ENCODE results near the gene PARP15.
"Not testable (repeated sequence)": the region's sequence is repeated elsewhere in the genome, so short reads cannot be mapped to it uniquely, and the experiment has no call there.

The PARP15 gene

DNA sequence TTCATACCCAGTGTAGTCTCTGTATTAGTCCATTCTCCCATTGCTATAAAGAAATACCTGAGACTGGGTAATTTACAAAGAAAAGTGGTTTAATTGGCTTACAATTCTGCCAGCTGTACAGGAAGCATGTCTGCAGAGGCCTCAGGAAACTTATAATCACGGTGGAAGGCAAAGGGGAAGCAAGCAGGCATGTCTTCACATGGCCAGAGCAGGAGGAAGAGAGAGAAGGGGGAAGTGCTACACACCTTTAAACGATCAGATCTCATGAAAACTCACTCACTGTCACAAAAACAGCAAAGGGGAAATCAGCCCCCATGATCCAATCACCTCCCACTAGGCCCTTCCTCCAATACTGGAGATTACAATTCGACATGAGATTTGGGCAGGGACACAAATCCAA is 96.9 kb downstream of the PARP15 start:
- no peak for DNase-seq

DNA sequence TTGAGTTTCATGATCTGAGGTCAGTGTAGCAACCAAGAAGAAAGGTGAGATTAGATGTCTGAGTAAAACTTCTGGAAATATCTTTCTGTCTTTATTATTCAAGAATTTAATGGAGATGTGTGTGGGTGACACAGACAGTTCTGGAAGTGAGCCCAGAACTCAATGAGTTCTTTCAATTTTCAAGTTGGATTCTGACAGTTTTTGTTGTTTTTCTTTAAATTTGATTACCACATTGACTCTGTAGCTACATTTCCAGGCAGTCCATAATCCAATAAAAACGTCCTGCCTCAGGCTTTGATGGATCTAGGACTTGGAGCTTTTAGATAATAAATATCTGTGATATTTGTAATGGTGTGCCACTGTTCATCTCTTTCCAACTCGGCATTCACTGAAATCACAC is 99.3 kb downstream of the PARP15 start:
- no peak for DNase-seq

DNA sequence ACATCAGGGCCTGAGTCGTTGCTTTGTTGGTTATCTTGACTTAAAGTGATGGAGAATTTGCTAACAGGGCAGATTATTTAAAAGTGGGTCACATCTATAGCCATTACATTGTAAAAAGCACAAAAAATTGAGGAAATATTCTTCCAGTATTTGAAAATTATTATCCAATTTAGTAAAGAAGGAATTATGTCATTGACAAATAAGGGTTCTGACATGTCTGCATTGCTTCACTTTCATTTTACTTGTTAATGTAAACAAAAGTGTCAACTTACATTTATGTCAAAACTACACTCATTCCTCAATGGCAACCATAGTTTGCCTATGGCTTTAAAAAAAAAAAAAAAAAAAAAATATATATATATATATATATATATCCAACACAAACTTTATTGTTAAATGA is 99.8 kb downstream of the PARP15 start:
- DNase-seq = no peak

DNA sequence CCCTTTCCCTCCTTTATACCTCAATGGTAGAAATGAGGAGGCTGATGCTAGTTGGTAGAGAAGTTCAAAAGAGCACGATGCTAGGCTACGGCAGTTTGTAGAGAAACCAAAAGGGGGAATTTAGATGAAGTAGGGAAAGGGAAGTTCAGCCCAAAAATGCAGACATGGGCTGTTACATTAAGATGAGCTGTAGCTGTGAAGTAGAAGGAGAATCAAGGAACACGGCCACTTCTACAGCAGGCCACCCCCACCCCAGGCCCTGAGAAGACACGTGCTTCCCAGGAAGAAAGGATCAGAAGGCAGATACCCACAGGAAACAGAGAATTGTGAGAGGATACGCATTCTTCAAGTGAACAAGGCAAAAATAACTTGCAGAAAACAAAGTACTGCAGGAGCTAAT is 101.1 kb downstream of the PARP15 start:
- no peak for DNase-seq

DNA sequence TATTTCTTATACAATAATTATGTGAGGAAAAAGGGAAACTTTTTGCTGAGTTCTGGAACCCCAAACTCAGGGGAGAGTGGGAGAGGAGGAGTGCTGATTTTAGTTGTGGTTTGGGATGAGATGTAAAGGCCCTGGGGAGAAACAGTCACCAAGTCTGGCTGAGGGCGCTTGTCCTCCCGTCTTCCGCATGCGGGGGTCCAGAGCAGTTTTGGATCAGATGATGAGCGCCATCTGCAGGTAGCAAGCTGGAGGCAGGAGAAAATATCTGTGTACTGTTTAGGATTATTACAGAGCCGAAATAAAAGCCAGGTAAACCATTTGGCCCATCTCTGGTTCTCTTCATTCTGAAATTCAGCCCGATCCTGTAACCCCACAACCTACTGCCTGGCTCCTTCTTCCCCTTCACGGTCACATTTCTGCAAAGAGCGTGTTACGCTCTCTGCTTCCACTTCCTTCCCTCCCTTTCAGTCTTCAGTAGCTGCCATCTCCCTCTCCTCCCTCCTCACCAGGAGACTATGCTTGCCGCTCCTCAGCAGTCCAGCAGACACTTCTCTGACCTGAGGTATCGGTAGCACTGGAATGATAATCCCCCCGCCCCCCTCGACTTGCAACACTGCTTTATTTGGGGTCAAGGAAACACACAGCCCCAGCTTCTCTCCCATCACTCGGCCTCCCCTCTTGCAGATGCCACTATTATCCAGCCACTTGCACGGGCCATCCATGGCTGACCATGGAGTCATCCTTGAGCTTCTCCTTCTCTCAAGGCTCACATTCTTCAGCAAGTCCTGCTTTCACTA is 101.8 kb downstream of the PARP15 start:
- peak; percentile 87 for DNase-seq

DNA sequence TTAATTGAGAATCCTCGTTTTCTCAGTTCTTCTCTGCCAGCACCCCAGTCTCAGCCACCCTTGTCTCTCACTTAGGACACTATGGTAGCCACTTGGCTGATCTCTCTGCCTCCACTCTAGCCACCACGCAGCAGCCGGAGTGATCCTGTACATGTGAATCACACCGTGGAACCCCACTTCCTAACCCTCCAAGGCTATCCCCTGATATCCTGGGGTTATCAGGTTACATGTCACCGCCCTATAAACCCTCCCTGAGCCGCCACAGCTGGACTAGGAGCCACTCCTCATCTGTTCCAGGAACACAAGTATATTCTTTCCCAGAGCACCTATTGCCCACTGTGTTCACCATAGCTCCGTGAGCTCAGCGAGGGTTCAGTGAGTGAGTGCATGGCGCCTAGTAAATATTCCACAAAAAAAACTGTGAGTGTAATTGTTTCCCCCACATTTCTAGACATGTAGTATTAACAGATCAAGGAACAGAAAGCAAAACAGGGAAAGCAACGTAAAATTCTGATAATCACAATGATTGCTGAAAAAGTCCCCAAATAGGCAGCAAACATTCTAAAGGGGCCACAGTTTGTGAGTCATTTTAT is 102.5 kb downstream of the PARP15 start:
- DNase-seq = no peak

DNA sequence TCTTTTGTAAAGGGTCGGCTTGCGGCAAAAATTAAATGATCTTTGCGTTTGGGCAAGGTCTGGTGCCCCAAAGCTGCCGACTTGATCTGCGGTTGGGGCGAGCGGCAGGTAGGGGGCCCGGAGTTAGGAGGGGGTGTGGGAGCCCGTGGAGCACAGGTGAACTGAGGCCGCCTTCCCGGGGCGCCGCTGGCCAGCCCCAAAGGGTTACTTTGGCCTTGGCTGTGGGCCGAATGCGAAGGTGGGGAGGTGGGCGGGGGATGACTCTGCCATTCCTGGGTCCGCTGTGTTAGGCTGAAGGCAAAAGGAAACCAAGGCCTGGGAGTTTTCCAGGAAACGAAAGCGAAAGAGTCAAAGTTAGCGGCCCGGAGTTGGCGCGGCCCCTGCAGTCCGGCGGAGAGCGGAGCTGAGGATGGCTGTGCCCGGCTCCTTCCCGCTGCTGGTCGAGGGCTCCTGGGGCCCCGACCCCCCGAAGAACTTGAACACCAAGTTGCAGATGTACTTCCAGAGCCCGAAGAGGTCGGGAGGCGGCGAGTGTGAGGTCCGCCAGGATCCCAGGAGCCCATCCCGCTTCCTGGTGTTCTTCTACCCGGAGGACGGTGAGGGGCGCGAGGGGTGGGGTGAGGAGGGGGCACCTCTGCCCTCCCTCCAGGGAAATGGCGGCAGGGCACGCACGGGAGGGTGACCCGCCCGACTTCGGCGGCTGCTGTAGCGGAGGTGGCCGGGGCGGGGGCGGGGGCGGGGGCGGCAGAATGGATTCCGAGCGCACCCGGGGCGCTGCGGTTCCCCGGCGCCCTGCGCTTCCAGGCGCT is 103.2 kb downstream of the PARP15 start, which contains the start of gene PARP14:
Gene PARP14, plus strand, starts transcription at position 365 of the 809 bp plus-strand sequence. Its CDS starts 45 bp downstream, at position 410.
- DNase-seq = no peak

DNA sequence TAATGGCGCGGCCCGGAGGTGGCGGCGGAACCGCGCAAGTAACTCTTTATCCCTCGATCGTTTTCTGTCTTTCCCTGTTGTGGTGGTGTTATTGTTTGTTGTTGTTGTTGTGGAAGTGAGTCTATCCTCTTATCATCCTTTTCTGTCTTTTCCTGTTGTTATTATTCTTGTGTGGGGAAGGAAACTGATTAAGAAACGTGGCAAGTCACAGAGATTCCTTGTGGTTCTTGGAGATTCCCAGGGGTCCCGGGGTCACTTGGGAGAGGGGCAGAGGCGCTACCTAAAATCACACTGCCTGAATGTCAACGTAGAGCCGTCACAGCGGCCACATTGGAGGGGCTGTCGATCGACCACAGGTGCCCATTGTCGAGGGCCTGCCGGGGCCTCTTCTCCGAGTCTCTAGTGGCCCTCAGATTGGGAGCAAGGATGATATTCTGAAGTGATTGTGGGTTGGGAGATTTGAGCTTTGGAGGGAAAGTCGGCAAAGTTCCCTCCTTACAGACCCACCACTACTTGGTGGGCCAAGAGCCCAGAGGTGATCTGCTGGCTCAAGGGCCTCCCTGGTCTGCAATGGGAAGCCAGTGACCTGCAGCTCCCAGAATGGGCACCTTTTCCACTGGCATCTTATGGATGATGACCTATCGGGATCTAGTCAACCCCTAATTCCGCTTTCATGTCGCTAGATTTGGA is 104.0 kb downstream of the PARP15 start:
- no peak for DNase-seq

DNA sequence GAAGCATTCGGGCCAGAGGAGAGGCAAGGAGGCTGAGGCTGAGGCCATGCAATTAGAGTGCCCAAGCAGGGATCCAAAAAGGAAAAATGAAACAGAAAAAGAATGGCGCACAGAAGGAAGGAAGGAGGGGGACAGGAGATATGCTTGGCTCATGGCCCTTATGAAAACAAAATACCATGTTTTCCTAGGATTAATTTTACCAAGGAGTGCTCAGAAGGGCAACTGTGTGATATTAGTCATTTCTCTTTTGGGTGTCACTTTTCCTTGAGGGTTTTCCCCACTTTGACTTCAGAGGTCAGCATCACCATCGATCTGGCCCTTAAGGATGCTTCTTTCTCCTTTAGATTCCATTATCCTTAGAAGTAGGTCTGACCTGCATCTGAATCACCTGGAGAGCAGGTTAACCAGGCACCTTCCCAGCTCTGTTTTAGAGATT is 104.5 kb downstream of the PARP15 start:
- DNase-seq = no peak

DNA sequence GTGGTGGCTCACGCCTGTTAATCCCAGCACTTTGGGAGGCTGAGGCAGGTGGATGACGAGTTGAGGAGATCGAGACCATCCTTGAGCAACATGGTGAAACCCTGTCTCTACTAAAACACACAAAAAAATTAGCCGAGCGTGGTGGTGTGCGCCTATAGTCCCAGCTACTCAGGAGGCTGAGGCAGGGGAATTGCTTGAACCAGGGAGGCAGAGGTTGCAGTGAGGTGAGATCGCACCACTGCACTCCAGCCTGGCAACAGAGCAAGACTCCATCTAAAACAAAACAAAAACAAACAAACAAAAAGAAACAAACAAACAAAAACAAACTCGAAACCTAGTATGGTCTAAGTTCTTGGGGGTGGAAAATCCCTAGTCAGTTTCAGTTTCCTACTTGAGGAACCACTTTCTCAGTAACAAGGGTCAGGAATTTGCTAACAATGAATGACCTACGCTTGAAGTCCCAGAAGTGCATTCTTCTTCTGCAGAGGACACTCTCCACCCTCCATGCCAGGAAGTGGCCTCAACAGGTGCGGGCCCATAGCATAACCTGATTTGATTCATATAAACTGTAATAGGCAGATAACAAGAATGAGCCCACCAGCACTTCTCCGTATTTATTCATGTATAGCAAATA is 105.4 kb downstream of the PARP15 start:
- not testable (repeated sequence) for DNase-seq

DNA sequence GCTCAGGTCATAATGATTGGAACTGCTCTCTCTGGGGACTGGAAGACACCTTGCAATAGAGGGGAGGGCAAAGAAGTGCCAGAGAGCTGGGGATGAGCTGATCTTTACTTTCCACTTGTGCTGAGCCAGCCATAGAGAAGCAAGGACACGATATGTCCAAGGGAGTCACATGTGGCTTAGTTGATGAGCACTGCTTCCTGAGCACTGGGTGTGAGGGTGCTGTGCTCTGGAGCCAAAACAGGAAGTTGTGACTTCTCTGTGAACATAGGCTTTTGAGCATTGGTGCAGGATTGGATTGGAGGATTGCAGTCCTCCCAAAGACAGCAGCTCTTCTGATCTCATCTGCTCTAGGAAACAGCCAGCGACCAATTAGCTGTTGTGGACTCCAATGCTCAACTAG is 109.8 kb downstream of the PARP15 start:
- no peak for DNase-seq

Data from NCI-H82 (cell line).